ENCODE data around the gene NEK4. TPM values are rescaled to one million over a fixed set of nuclear protein-coding genes. Genes with fewer than 3 reads are reported as not detected.

Gene NEK4
- total and polyA plus RNA-seq, 2 donors = 9.5 to 18.7 TPM

DNA sequence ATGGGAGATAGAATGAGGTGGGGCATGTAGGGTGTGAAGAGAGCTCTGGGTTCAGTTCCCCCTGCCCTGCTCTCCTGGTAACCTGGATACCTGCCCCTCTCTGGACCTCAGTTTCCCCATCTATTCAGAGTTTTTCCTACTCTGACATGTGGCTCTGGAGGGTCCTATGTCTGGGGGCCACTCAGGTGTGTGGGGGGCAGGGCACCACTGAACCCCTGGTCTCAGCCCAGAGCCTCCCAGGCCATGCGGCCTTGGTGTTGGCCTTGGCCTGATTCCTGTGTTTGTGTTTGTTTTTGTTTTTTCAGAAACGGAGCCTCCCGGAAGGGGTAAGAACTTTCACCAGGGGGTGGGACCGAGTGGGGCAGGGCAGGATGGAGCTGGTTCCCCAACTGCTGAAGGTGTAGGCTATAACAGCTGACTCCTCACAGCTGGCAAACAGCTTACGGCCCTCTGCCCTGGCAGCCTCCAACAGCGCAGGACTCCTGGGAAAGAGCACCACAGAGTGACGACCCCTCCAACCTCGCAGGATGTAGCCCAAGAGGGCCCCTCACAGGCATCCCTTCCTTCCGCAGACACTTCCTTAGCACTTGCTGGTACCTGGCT lies 24.7 kb upstream of the NEK4 start:
- H3K36me3 ChIP-seq (ENCODE audit: control insufficient read depth in 2 of 2, insufficient read depth in 2 of 2, low read length in 1 of 2) = no peaks in the 10 kb centered on the region
- WGBS = 75% methylated on average over 9 of the region's 9 CpGs
- no peak overlapping the region for H3K4me3 ChIP-seq (ENCODE audit: low read length in 2 of 2)
- H3K27ac ChIP-seq (ENCODE audit: low read depth in 1 of 2, low read length in 1 of 2) = no peak overlapping the region
- H3K9me3 ChIP-seq (ENCODE audit: control insufficient read depth in 2 of 2, insufficient read depth in 1 of 2, low read length in 1 of 2) = no peaks in the 10 kb centered on the region
- DNase-seq (ENCODE audit: low read depth in 6 of 9, low spot score in 9 of 9) = no peak
- H3K4me1 ChIP-seq (ENCODE audit: control insufficient read depth in 2 of 2, insufficient read depth in 2 of 2, low read length in 2 of 2) = peaks cover 0 to 14% of the 10 kb centered on the region in 2 donors
- H3K27me3 ChIP-seq (ENCODE audit: control insufficient read depth in 2 of 2, insufficient read depth in 1 of 2, low read length in 1 of 2) = no peaks in the 10 kb centered on the region

DNA sequence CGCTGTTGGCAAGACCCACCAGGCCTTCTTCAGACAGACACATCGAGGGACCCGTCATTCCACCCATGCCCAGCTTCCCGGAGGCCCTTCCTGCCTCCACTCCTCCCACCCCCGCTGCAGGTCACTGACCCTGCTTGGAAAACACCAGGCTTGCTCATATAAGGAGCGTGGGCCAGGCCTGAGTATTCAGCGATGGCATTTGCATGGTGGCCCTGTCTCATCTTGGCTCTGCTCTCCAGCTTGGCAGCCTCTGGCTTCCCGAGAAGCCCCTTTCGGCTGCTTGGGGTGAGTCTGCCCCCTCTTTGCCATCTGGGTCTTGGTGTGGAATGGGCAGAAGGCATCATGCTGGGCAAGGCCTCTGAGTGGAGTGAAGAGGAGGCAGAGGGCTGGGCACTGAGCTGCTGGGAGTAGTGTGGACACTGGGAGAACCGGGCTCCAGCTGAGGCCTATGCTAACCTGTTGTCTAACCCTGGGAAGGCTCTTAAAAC lies 23.9 kb upstream of the NEK4 start, which contains the start of gene ITIH3:
TSS of gene ITIH3 (plus strand) at position 185 of the 488 bp plus-strand sequence. CDS start at position 193, 8 bp downstream.
- H3K4me3 ChIP-seq (ENCODE audit: low read length in 2 of 2) = no peak within 1 kb of the TSS
- no peaks in the 10 kb centered on the region for H3K9me3 ChIP-seq (ENCODE audit: control insufficient read depth in 2 of 2, insufficient read depth in 1 of 2, low read length in 1 of 2)
- no peak within 1 kb of the TSS for H3K27ac ChIP-seq (ENCODE audit: low read depth in 1 of 2, low read length in 1 of 2)
- H3K36me3 ChIP-seq (ENCODE audit: control insufficient read depth in 2 of 2, insufficient read depth in 2 of 2, low read length in 1 of 2) = no peaks in the 10 kb centered on the region
- no peaks in the 10 kb centered on the region for H3K27me3 ChIP-seq (ENCODE audit: control insufficient read depth in 2 of 2, insufficient read depth in 1 of 2, low read length in 1 of 2)
- WGBS = 97% methylated on average over 10 of the region's 10 CpGs
- no peak for DNase-seq (ENCODE audit: low read depth in 6 of 9, low spot score in 9 of 9)
- H3K4me1 ChIP-seq (ENCODE audit: control insufficient read depth in 2 of 2, insufficient read depth in 2 of 2, low read length in 2 of 2) = peaks cover 0 to 14% of the 10 kb centered on the region in 2 donors

DNA sequence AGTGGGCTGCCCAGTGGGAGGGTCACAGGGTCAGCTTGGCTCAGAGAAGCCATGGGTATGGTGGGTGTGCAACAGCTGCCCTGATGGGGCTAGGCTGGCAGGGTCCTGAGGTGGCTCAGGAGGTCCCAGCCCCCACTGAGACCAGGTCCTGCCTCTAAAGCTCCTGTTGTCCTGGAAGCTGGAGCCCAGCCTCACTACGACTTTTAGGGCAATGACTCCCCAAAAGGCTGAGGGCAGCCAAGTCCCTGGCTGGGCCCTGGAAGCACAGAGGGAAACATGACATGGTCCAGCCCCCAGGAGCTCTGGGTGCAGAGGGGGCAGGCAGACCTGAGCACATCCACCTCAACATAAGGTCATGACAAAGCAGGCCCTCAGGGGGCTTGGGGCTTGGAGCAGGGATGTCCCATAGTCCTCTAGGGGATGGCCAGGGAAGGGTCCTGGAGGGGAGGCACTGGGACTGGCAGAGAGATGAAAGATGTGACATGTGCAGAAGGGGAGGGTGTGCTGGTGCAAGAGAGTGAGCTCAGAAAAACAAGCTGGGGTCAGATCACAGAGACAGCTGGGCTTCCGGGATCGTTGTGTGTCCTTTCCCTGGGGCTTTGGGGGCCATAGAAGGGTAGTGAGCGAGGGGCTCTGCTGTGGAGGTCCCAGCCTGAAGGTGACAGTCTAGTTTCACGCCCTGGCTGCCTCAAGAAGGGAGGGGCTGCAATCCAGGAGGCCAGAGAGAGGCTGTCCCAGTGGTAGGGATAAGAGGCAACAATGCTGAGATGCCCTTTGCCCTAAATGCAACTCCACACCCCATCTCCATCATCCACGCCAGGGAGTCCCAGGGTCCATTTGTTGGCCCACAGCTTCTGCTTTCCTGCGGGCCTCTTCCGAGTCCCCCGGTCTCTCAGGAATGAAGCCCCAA lies 23.2 kb upstream of the NEK4 start:
- WGBS = 92% methylated on average over 9 of the region's 9 CpGs
- DNase-seq (ENCODE audit: low read depth in 6 of 9, low spot score in 9 of 9) = no peak
- H3K27ac ChIP-seq (ENCODE audit: low read depth in 1 of 2, low read length in 1 of 2) = no peak overlapping the region

DNA sequence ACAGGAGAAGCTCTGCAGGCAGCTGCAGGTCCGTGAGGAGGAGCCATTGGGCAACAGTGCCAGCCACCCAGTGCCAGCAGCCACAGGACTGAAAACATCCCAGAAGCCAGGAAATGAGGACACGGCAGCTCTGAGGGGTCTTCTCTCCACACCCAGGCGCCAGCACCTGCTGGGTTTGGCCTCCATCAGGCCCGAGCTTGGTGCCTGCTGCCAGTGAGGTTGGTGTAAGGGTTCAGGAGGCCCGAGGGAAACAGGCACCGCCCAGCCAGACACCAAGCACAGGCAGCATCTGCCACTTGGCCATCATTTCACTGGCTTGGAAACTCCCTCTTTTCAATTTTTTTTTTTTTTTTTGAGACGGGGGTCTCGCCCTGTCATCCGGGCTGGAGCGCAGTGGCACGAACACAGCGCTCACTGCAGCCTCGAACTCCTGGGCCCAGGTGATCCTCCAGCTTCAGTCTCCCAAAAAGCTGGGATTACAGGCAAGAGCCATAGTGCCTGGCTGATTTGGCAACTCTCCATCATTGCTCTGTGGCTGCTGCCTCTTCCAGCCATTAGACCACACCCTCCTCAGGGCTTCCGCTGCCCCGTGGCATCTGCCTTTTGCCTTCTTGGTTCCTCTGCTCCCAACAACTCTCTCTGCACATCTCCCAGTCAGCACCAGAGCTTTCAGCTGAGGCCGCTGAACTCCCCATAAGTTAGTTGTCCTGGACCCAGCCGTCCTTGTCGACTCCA lies 22.4 kb upstream of the NEK4 start:
- Histone ChIP-seq H3K9me3 (ENCODE audit: control insufficient read depth in 2 of 2, insufficient read depth in 1 of 2, low read length in 1 of 2) (no peaks in the 10 kb centered on the region), H3K36me3 (ENCODE audit: control insufficient read depth in 2 of 2, insufficient read depth in 2 of 2, low read length in 1 of 2) (no peaks in the 10 kb centered on the region), H3K4me3 (ENCODE audit: low read length in 2 of 2) (no peak overlapping the region), H3K27me3 (ENCODE audit: control insufficient read depth in 2 of 2, insufficient read depth in 1 of 2, low read length in 1 of 2) (no peaks in the 10 kb centered on the region), H3K4me1 (ENCODE audit: control insufficient read depth in 2 of 2, insufficient read depth in 2 of 2, low read length in 2 of 2) (peaks cover 0 to 14% of the 10 kb centered on the region in 2 donors), H3K27ac (ENCODE audit: low read depth in 1 of 2, low read length in 1 of 2) (no peak overlapping the region)
- no peak for DNase-seq (ENCODE audit: low read depth in 6 of 9, low spot score in 9 of 9)
- 91% methylated on average over 18 of the region's 18 CpGs for WGBS

More for the DNA sequence above, 23.2 kb upstream of the NEK4 start:
- Histone ChIP-seq H3K27me3 (ENCODE audit: control insufficient read depth in 2 of 2, insufficient read depth in 1 of 2, low read length in 1 of 2) (no peaks in the 10 kb centered on the region), H3K36me3 (ENCODE audit: control insufficient read depth in 2 of 2, insufficient read depth in 2 of 2, low read length in 1 of 2) (no peaks in the 10 kb centered on the region), H3K9me3 (ENCODE audit: control insufficient read depth in 2 of 2, insufficient read depth in 1 of 2, low read length in 1 of 2) (no peaks in the 10 kb centered on the region), H3K4me1 (ENCODE audit: control insufficient read depth in 2 of 2, insufficient read depth in 2 of 2, low read length in 2 of 2) (peaks cover 0 to 14% of the 10 kb centered on the region in 2 donors), H3K4me3 (ENCODE audit: low read length in 2 of 2) (no peak overlapping the region)

DNA sequence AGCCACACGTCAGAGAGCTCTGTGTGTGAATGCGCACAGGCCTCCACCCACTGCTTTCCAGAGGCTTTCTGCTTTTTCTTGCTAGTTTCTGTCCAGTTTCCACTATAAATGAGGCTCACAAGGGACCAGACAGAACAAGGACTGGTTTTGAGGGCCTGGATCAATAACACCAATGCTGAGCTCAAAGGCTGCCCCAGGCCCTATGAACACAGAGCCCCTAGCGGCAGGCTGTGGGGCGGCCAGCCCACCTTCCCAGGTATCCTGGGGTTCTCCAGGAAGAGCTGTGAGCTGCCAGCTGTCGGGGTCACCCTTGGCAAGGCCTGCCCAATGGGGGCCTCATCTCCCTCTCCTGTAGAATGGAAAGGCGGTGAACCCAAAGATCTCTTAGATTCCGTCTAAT lies 21.7 kb upstream of the NEK4 start:
- 95% methylated on average over 7 of the region's 7 CpGs for WGBS
- H3K36me3 ChIP-seq (ENCODE audit: control insufficient read depth in 2 of 2, insufficient read depth in 2 of 2, low read length in 1 of 2) = no peaks in the 10 kb centered on the region
- no peak for DNase-seq (ENCODE audit: low read depth in 6 of 9, low spot score in 9 of 9)
- no peaks in the 10 kb centered on the region for H3K9me3 ChIP-seq (ENCODE audit: control insufficient read depth in 2 of 2, insufficient read depth in 1 of 2, low read length in 1 of 2)
- peaks cover 0 to 14% of the 10 kb centered on the region in 2 donors for H3K4me1 ChIP-seq (ENCODE audit: control insufficient read depth in 2 of 2, insufficient read depth in 2 of 2, low read length in 2 of 2)
- H3K27me3 ChIP-seq (ENCODE audit: control insufficient read depth in 2 of 2, insufficient read depth in 1 of 2, low read length in 1 of 2) = no peaks in the 10 kb centered on the region
- no peak overlapping the region for H3K4me3 ChIP-seq (ENCODE audit: low read length in 2 of 2)
- no peak overlapping the region for H3K27ac ChIP-seq (ENCODE audit: low read depth in 1 of 2, low read length in 1 of 2)

DNA sequence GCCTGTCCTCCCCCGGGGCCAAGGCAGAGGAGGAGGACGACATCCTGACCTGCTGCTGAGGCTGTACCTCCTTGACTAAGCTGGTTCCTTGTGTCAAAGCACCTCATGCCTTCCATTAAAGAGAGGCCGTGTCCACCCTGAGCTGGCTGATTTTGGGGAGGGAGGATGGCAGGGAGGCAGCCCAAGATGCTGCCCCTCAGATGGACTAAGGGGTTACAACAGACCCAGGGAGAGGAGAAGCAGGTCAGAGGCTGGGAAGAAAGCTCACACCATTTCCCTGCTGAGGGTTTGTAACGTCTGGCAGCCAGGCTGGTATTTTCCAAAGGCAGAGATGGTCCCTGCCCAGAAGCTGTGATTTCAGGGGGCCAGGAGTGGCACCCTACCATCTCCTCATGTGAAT lies 21.2 kb upstream of the NEK4 start:
- 93% methylated on average over 4 of the region's 4 CpGs for WGBS
- peaks cover 0 to 14% of the 10 kb centered on the region in 2 donors for H3K4me1 ChIP-seq (ENCODE audit: control insufficient read depth in 2 of 2, insufficient read depth in 2 of 2, low read length in 2 of 2)

DNA sequence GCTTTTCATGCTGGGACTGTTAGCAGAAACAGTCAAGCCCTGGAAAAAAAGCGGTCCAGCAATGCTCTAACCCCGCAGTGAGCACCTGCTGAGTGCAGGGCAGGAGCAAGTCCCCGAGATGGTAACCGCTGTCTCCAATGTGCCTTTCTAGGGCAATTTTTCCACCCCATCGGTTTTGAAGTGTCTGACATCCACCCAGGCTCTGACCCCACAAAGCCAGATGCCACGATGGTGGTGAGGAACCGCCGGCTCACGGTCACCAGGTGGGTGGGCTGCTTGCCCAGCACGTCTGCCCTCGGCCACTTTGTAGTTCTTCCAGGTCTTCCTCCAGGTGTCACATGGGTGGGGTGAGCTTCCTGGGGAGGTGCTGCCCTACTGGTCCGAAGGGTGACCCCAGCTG lies 20.6 kb upstream of the NEK4 start:
- no peaks in the 10 kb centered on the region for H3K27me3 ChIP-seq (ENCODE audit: control insufficient read depth in 2 of 2, insufficient read depth in 1 of 2, low read length in 1 of 2)
- H3K9me3 ChIP-seq (ENCODE audit: control insufficient read depth in 2 of 2, insufficient read depth in 1 of 2, low read length in 1 of 2) = no peaks in the 10 kb centered on the region
- H3K27ac ChIP-seq (ENCODE audit: low read depth in 1 of 2, low read length in 1 of 2) = no peak overlapping the region
- no peak for DNase-seq (ENCODE audit: low read depth in 6 of 9, low spot score in 9 of 9)
- H3K36me3 ChIP-seq (ENCODE audit: control insufficient read depth in 2 of 2, insufficient read depth in 2 of 2, low read length in 1 of 2) = no peaks in the 10 kb centered on the region
- WGBS = 88% methylated on average over 12 of the region's 12 CpGs
- peaks cover 0 to 14% of the 10 kb centered on the region in 2 donors for H3K4me1 ChIP-seq (ENCODE audit: control insufficient read depth in 2 of 2, insufficient read depth in 2 of 2, low read length in 2 of 2)
- no peak overlapping the region for H3K4me3 ChIP-seq (ENCODE audit: low read length in 2 of 2)

More for the DNA sequence above, 21.2 kb upstream of the NEK4 start:
- no peak for DNase-seq (ENCODE audit: low read depth in 6 of 9, low spot score in 9 of 9)
- H3K9me3 ChIP-seq (ENCODE audit: control insufficient read depth in 2 of 2, insufficient read depth in 1 of 2, low read length in 1 of 2) = no peaks in the 10 kb centered on the region
- H3K36me3 ChIP-seq (ENCODE audit: control insufficient read depth in 2 of 2, insufficient read depth in 2 of 2, low read length in 1 of 2) = no peaks in the 10 kb centered on the region
- H3K27ac ChIP-seq (ENCODE audit: low read depth in 1 of 2, low read length in 1 of 2) = no peak overlapping the region
- H3K27me3 ChIP-seq (ENCODE audit: control insufficient read depth in 2 of 2, insufficient read depth in 1 of 2, low read length in 1 of 2) = no peaks in the 10 kb centered on the region
- no peak overlapping the region for H3K4me3 ChIP-seq (ENCODE audit: low read length in 2 of 2)

DNA sequence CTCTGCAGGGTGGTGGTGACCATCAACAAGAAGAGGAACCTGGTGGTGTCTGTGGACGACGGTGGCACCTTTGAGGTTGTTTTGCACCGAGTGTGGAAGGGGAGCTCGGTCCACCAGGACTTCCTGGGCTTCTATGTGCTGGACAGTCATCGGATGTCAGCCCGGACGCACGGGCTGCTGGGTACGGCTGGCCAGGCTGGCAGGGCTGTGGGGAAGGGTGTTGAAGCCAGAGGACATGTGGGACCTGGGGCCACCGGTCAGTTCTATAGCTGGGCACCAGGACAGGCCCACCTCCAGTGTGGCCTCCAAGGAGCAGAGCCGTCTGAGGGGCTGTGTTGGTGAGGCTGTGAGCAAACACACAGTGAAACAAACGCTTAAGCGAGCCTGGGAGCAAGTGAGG lies 20.0 kb upstream of the NEK4 start:
- Histone ChIP-seq H3K27ac (ENCODE audit: low read depth in 1 of 2, low read length in 1 of 2) (no peak overlapping the region), H3K4me1 (ENCODE audit: control insufficient read depth in 2 of 2, insufficient read depth in 2 of 2, low read length in 2 of 2) (peaks cover 0 to 11% of the 10 kb centered on the region in 2 donors), H3K27me3 (ENCODE audit: control insufficient read depth in 2 of 2, insufficient read depth in 1 of 2, low read length in 1 of 2) (no peaks in the 10 kb centered on the region), H3K36me3 (ENCODE audit: control insufficient read depth in 2 of 2, insufficient read depth in 2 of 2, low read length in 1 of 2) (no peaks in the 10 kb centered on the region), H3K4me3 (ENCODE audit: low read length in 2 of 2) (no peak overlapping the region), H3K9me3 (ENCODE audit: control insufficient read depth in 2 of 2, insufficient read depth in 1 of 2, low read length in 1 of 2) (no peaks in the 10 kb centered on the region)
- DNase-seq (ENCODE audit: low read depth in 6 of 9, low spot score in 9 of 9) = no peak
- WGBS = 97% methylated on average over 13 of the region's 13 CpGs
